RWPE1 (cell line): Measurements from ENCODE around the gene LOXL4.

ENCODE experiments used
- CTCF ChIA-PET: fragments of 350-600 bp; sonication (Branson Sonifier 250); formaldehyde crosslinking; extraction: SDS; loops from one replicate; lab custom pipeline; 2021; lab: Yijun Ruan, JAX
- POLR2A ChIA-PET: fragments of 400-600 bp; formaldehyde crosslinking; extraction: SDS; loops from one replicate; lab custom pipeline; 2020; ENCODE audit warnings: antibody characterized with exemption; ENCODE audit not compliant: low non-redundant PET; lab: Yijun Ruan, JAX
- DNase-seq: peaks from one replicate; pipeline ENCODE4 v3.0.0; 2012; ENCODE audit warnings: low spot score
- H3K27ac ChIP-seq: fragments of 450-650 bp; 2 replicates; pipeline ENCODE4 v1.5.1; 2017
- TF ChIP-seq, protein P1 (sequence below): fragments of 450-650 bp; conservative IDR thresholded peaks from 2 replicates; pipeline ENCODE4 v1.5.1; 2017; ENCODE audit warnings: low read depth, mild to moderate bottlenecking

LOXL4 gene

DNA sequence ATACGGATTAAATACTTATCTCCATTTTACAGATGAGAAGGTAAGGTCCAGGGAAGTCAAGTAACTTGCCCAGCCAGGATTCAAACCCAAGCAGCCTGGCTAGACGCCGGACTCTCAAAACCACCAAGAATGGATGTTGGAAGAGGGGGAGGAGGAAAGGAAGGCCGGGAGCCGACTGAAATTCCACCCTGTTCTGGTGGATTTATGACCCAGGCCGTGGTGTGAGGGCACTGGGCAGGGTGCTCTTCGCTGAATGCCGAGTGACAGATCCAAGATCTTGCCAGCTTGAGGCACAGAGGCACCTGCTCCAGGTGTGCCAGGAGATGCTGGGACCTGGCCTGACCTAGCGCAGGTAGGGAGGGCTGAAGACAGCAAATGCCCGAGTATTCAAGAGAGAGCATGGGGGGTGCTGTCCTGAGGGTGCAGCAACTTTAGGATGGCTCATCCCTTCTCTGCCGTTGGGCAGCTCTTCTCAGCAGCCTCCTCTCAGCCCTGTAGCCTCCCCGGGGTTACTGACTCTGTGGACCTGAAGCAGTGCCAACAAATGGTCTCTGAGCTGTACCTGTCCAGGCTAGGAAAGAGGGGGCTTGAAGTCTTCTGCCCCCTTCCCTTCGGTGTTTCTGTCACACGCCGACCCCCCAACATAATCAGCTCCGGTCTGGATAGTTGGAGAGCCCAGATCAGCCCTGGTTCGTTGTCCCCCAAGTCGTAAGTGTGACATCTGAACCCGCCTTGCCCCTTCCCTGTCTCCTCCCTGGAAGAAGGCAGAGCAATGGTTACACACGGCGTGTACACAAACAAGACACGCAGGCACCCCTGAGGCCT is 713 bp downstream of the LOXL4 start:
- TF ChIP-seq, protein P1, sequence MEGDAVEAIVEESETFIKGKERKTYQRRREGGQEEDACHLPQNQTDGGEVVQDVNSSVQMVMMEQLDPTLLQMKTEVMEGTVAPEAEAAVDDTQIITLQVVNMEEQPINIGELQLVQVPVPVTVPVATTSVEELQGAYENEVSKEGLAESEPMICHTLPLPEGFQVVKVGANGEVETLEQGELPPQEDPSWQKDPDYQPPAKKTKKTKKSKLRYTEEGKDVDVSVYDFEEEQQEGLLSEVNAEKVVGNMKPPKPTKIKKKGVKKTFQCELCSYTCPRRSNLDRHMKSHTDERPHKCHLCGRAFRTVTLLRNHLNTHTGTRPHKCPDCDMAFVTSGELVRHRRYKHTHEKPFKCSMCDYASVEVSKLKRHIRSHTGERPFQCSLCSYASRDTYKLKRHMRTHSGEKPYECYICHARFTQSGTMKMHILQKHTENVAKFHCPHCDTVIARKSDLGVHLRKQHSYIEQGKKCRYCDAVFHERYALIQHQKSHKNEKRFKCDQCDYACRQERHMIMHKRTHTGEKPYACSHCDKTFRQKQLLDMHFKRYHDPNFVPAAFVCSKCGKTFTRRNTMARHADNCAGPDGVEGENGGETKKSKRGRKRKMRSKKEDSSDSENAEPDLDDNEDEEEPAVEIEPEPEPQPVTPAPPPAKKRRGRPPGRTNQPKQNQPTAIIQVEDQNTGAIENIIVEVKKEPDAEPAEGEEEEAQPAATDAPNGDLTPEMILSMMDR: no peak
- DNase-seq: no peak
- ChIA-PET POLR2A (interaction anchor here (0.6 kb wide), 1 partner anchor 198 kb away, joined by 3 read pairs; no protein-coding TSS in a partner anchor), CTCF (interaction anchor here (0.6 to 0.7 kb wide), 2 partner anchors 133 to 145 kb away, joined by 4 read pairs; no protein-coding TSS in a partner anchor)
- peak overlapping the region; percentile 73 for H3K27ac ChIP-seq

DNA sequence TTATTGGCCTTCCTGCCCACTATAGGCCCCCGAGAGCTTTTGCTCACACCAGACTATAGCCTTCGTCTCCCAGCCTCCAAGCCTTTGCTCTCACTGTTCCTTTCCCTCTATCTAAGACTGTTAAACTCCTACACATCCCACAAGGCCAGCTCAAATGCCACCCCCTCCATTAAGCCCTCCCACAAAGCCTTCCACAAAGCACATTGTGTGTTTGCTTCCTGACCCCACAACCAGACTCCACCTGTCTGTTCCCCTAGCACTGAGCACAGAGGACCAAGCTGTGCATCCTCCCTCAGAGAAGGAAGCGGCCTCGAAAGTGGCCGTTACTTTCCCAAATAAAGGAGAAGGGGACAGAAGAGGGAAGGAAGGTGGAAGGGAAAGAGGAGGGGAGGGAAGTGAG is 1.3 kb downstream of the LOXL4 start:
- H3K27ac ChIP-seq: no peak overlapping the region
- TF ChIP-seq, protein P1: no peak
- DNase-seq: no peak
- POLR2A ChIA-PET: no interaction called here
- CTCF ChIA-PET: interaction anchor here (0.6 kb wide), 1 partner anchor 133 kb away, joined by 4 read pairs; no protein-coding TSS in a partner anchor

DNA sequence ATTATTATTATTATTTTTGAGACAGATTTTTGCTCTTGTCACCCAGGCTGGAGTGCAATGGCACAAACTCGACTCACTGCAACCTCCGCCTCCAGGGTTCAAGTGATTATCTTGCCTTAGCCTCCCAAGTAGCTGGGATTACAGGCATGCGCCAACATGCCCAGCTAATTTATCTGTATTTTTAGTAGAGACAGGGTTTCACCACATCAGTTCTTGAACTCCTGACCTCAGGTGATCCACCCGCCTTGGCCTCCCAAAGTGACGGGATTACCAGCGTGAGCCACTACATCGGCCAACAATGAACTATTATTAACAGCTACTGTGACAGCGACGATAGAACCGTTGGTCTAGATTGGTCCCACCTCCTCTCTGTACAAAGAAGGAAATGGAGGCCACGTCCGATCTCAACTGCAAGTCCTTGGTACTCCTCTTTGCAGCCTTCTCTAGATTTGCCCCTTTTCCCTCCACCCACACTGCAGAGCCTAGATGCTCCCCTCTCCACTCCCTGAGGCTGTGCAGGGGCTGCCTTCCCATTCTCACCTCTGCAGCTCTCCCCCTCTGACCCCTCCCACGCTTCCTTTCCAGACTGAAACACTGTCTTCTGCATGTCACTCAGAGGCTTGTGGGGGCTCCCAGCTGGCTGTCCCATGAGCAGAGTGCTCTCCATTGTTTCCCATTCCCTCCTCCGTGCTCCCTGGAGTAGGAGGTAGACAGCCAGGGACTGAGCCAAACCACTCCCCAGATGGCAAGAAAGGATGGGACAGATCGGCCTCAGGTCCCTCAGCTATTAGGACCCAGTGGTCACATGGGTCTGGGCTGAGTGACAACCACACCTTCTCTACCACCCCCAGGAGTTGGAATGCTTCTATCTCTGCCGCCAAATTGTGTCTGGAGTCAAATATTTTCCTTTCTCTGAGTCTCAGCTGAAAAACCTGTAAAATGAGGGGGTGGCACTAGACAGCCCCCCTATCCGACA is 2.3 kb downstream of the LOXL4 start:
- DNase-seq: no peak
- ChIA-PET POLR2A (no interaction called here), CTCF (interaction anchor here (1.8 kb wide), 1 partner anchor 43 kb away, joined by 5 read pairs; no protein-coding TSS in a partner anchor)
- peak overlapping the region; percentile 12; the same call in 1 of the 2 replicates for H3K27ac ChIP-seq
- TF ChIP-seq, protein P1: no peak

DNA sequence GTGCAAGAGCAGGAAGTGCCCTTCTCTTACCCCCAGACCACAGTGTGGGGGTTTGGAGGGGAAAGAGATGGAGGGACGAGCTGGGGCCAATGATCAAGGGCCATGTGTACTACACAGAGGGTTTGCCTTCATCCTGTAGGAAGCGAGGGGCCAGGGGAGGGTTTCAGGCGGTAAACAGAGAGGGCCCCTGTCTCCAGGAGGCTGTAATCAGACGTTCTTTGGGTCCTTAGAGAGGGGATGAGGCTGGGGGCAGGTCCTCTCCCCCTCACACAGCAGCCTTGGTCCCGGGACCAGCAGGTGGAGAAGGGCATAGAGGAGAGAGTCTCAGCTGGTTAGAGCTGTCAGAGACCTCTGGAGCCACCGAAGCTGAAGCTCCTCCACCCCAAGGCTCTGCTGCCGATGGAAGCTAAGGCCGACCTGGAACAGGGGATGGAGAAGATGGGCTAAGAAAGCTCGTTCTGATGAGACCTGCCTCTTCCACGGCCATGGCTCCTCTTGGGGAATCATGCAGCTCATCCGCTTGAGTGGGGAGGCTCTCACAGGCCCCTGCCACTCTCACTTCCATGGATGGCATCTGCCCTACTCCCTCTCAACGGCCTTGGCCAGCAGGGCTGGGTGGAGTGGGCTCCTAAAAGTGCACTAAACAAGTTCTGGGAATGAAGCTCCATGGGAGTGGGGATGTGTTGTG is 3.5 kb downstream of the LOXL4 start:
- no peak overlapping the region for H3K27ac ChIP-seq
- POLR2A ChIA-PET: no interaction called here
- DNase-seq: no peak
- TF ChIP-seq, protein P1: no peak
- CTCF ChIA-PET: interaction anchor here (0.5 to 1.8 kb wide), 2 partner anchors 11 to 45 kb away, joined by 4 to 5 read pairs; no protein-coding TSS in a partner anchor

DNA sequence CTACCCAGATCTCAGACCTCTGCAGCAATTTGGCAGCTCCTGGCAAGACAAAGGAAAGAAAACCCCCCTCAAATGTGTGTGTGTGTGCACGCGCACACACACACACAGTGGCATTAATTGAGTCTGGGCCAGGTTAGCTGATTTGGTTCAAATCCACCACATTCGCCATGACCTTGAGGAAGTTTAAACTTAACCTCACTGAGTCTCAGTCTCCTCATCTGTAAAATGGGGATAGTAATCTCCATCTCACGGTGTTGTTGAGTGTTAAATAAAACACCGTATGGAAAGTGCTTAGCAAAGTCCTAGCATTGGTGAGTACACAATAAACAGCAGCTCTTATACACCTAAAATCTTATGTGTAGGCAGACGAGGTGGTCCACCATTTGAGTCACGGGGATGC is 4.9 kb downstream of the LOXL4 start:
- TF ChIP-seq, protein P1: no peak
- no peak for DNase-seq
- ChIA-PET CTCF (interaction anchor here (0.6 to 2.5 kb wide), 7 partner anchors 13 to 751 kb away, joined by 3 to 26 read pairs (median 4); no protein-coding TSS in a partner anchor), POLR2A (no interaction called here)
- H3K27ac ChIP-seq: no peak overlapping the region
